GM23338 (cell line): ENCODE measurements around the gene NBPF1.
"Not testable (repeated sequence)": the region's sequence is repeated elsewhere in the genome, so short reads cannot be mapped to it uniquely, and the experiment has no call there.

ENCODE experiments used
- CREB1 ChIP-seq: fragments of 250-450 bp; sonication (Bioruptor Pico); IDR thresholded peaks from 2 replicates; pipeline ENCODE4 v1.5.0; 2020; ENCODE audit warnings: low read depth, mild to moderate bottlenecking, moderate library complexity
- CTCF ChIP-seq, 2 experiments: fragments of 200-600 bp in 1 of 2; sonication (generic) in 1 of 2; conservative IDR thresholded peaks; 2 replicates each; pipeline versions ENCODE4 v1.5.1 to v1.6.1; 2016 to 2017; ENCODE audit warnings: antibody characterized with exemption in 2 of 2, low read depth in 2 of 2, mild to moderate bottlenecking in 2 of 2, moderate library complexity in 1 of 2
- EZH2 ChIP-seq: fragments of 200-600 bp; sonication (generic); IDR thresholded peaks from one replicate; pipeline ENCODE4 v1.8.0; 2017; ENCODE audit warnings: antibody characterized with exemption, mild to moderate bottlenecking, low read depth; ENCODE audit not compliant: unreplicated experiment
- EZH2phosphoT487 ChIP-seq: fragments of 200-600 bp; sonication (generic); IDR thresholded peaks from one replicate; pipeline ENCODE4 v1.8.1; 2018; ENCODE audit warnings: antibody characterized with exemption; ENCODE audit not compliant: unreplicated experiment
- JUNB ChIP-seq: IDR thresholded peaks from one replicate; pipeline ENCODE4 v1.6.1; 2016; ENCODE audit warnings: antibody characterized with exemption; ENCODE audit not compliant: unreplicated experiment
- POLR2AphosphoS5 ChIP-seq: IDR thresholded peaks from 2 replicates; pipeline ENCODE4 v1.6.1; 2016; ENCODE audit warnings: antibody characterized with exemption, low read depth
- REST ChIP-seq: IDR thresholded peaks from one replicate; pipeline ENCODE4 v1.6.1; 2018; ENCODE audit warnings: antibody characterized with exemption; ENCODE audit not compliant: unreplicated experiment
- STAT1 ChIP-seq: IDR thresholded peaks from one replicate; pipeline ENCODE4 v1.6.1; 2016; ENCODE audit warnings: antibody characterized with exemption; ENCODE audit not compliant: unreplicated experiment

- not testable (repeated sequence) for TF ChIP-seq CTCF (conservative IDR thresholded peaks at IDR 0.05; ENCODE audit: low read depth in 2 of 2); CREB1 (CRISPR knock-in tag); EZH2; POLR2AphosphoS5; JUNB; STAT1; REST; EZH2phosphoT487
Observed at GRCh38 chr1:16606666-16607432, 6.5 kb downstream of the NBPF1 start.
